ENCODE data around the gene FGF14.

The FGF14 gene

DNA sequence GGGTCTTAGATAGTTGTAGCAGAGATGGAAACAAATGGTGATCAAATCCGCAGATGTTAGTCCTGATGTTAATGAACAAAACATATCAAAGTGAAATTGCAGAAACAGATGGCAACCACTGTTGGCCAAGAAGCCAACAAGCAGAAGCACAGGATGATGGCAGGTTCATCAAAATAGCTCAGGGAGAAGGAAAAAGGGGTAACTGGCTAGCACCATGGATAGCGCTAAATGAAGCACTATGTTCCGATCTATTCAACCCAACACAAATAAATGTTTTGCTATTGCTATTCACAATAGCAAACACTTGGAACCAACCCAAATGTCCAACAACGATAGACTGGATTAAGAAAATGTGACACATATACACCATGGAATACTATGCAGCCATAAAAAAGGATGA is 413.7 kb downstream of the FGF14 start:
- Histone ChIP-seq H3K27me3 (ENCODE audit: control insufficient read depth in 3 of 3, insufficient read depth in 3 of 3, low read depth in 1 of 3, low read length in 3 of 3) (no peaks in the 10 kb centered on the region), H4K91ac (ENCODE audit: low read depth, low read length, poor library complexity) (no peak overlapping the region), H2AK5ac (ENCODE audit: low read depth, low read length) (no peak overlapping the region), H3K23ac (ENCODE audit: low read depth, low read length, poor library complexity) (no peak overlapping the region), H2AFZ (ENCODE audit: low read length) (no peak overlapping the region), H3K9ac (ENCODE audit: low read depth, low read length, poor library complexity) (no peak overlapping the region), H3K4me2 (ENCODE audit: insufficient read depth, low read length, poor library complexity, severe bottlenecking) (no peak overlapping the region), H3K36me3 (replicated peaks in 1 of 2; ENCODE audit: control insufficient read depth in 2 of 2, insufficient read depth in 2 of 2, low read length in 2 of 2) (no peaks in the 10 kb centered on the region), H3K4ac (ENCODE audit: low read length) (no peak overlapping the region), H4K8ac (ENCODE audit: low read depth, low read length) (no peak overlapping the region), H3K18ac (ENCODE audit: low read length) (no peak overlapping the region), H2BK120ac (ENCODE audit: low read depth, low read length) (no peak overlapping the region), H2BK15ac (ENCODE audit: low read length) (no peak overlapping the region), H3K79me1 (ENCODE audit: low read depth, low read length) (no peaks in the 10 kb centered on the region), H2BK5ac (ENCODE audit: low read length) (no peak overlapping the region), H3K4me1 (ENCODE audit: control insufficient read depth in 2 of 2, insufficient read depth in 1 of 2, low read depth in 1 of 2, low read length in 2 of 2) (no peaks in the 10 kb centered on the region), H3K9me3 (replicated peaks in 1 of 2; ENCODE audit: control insufficient read depth in 2 of 2, insufficient read depth in 1 of 2, low read depth in 1 of 2, low read length in 2 of 2) (peaks cover 0 to 2% of the 10 kb centered on the region in 2 donors), H3K14ac (ENCODE audit: low read length) (no peak overlapping the region), H2BK12ac (ENCODE audit: low read length) (no peak overlapping the region), H3K27ac (replicated peaks; ENCODE audit: low read length) (no peak overlapping the region), H3K4me3 (ENCODE audit: low read length in 2 of 2) (no peak overlapping the region)
- no CpG with 5 or more reads among the region's 4 CpGs for WGBS, 2 donors (ENCODE audit: extremely low coverage in 2 of 2, insufficient read length in 2 of 2, insufficient replicate concordance in 1 of 2)
- no peak for DNase-seq (ENCODE audit: low spot score)

GRCh38 chr13:101986316-101986715 is 415.5 kb downstream of the FGF14 start:
- Histone ChIP-seq H2AFZ (ENCODE audit: low read length) (no peak overlapping the region), H2BK5ac (ENCODE audit: low read length) (no peak overlapping the region), H3K9ac (ENCODE audit: low read depth, low read length, poor library complexity) (no peak overlapping the region), H3K4me3 (ENCODE audit: low read length in 2 of 2) (no peak overlapping the region), H3K27ac (replicated peaks; ENCODE audit: low read length) (no peak overlapping the region), H3K23ac (ENCODE audit: low read depth, low read length, poor library complexity) (no peak overlapping the region), H4K8ac (ENCODE audit: low read depth, low read length) (no peak overlapping the region), H2BK12ac (ENCODE audit: low read length) (no peak overlapping the region), H3K79me1 (ENCODE audit: low read depth, low read length) (no peaks in the 10 kb centered on the region), H3K36me3 (replicated peaks in 1 of 2; ENCODE audit: control insufficient read depth in 2 of 2, insufficient read depth in 2 of 2, low read length in 2 of 2) (no peaks in the 10 kb centered on the region), H4K91ac (ENCODE audit: low read depth, low read length, poor library complexity) (no peak overlapping the region), H2AK5ac (ENCODE audit: low read depth, low read length) (no peak overlapping the region), H3K18ac (ENCODE audit: low read length) (no peak overlapping the region), H2BK120ac (ENCODE audit: low read depth, low read length) (no peak overlapping the region), H3K14ac (ENCODE audit: low read length) (no peak overlapping the region), H3K4me1 (ENCODE audit: control insufficient read depth in 2 of 2, insufficient read depth in 1 of 2, low read depth in 1 of 2, low read length in 2 of 2) (peaks cover 0 to 2% of the 10 kb centered on the region in 2 donors), H3K4ac (ENCODE audit: low read length) (no peak overlapping the region), H3K27me3 (ENCODE audit: control insufficient read depth in 3 of 3, insufficient read depth in 3 of 3, low read depth in 1 of 3, low read length in 3 of 3) (no peaks in the 10 kb centered on the region), H3K4me2 (ENCODE audit: insufficient read depth, low read length, poor library complexity, severe bottlenecking) (no peak overlapping the region), H2BK15ac (ENCODE audit: low read length) (no peak overlapping the region), H3K9me3 (replicated peaks in 1 of 2; ENCODE audit: control insufficient read depth in 2 of 2, insufficient read depth in 1 of 2, low read depth in 1 of 2, low read length in 2 of 2) (peaks cover 0 to 2% of the 10 kb centered on the region in 2 donors)
- no peak for DNase-seq (ENCODE audit: low spot score)
- no CpG with 5 or more reads among the region's 2 CpGs for WGBS, 2 donors (ENCODE audit: extremely low coverage in 2 of 2, insufficient read length in 2 of 2, insufficient replicate concordance in 1 of 2)

- Histone ChIP-seq H3K4me2 (ENCODE audit: insufficient read depth, low read length, poor library complexity, severe bottlenecking) (no peak overlapping the region), H3K79me1 (ENCODE audit: low read depth, low read length) (no peaks in the 10 kb centered on the region), H3K27ac (replicated peaks; ENCODE audit: low read length) (no peak overlapping the region), H2BK120ac (ENCODE audit: low read depth, low read length) (no peak overlapping the region), H3K4me1 (ENCODE audit: control insufficient read depth in 2 of 2, insufficient read depth in 1 of 2, low read depth in 1 of 2, low read length in 2 of 2) (peaks cover 0 to 2% of the 10 kb centered on the region in 2 donors), H3K14ac (ENCODE audit: low read length) (no peak overlapping the region), H2AK5ac (ENCODE audit: low read depth, low read length) (no peak overlapping the region), H3K9ac (ENCODE audit: low read depth, low read length, poor library complexity) (no peak overlapping the region), H3K36me3 (replicated peaks in 1 of 2; ENCODE audit: control insufficient read depth in 2 of 2, insufficient read depth in 2 of 2, low read length in 2 of 2) (no peaks in the 10 kb centered on the region), H2BK12ac (ENCODE audit: low read length) (no peak overlapping the region), H3K18ac (ENCODE audit: low read length) (no peak overlapping the region), H3K4me3 (ENCODE audit: low read length in 2 of 2) (no peak overlapping the region), H3K27me3 (ENCODE audit: control insufficient read depth in 3 of 3, insufficient read depth in 3 of 3, low read depth in 1 of 3, low read length in 3 of 3) (no peaks in the 10 kb centered on the region), H2BK15ac (ENCODE audit: low read length) (no peak overlapping the region), H4K91ac (ENCODE audit: low read depth, low read length, poor library complexity) (no peak overlapping the region), H2AFZ (ENCODE audit: low read length) (no peak overlapping the region), H4K8ac (ENCODE audit: low read depth, low read length) (no peak overlapping the region), H2BK5ac (ENCODE audit: low read length) (no peak overlapping the region), H3K9me3 (replicated peaks in 1 of 2; ENCODE audit: control insufficient read depth in 2 of 2, insufficient read depth in 1 of 2, low read depth in 1 of 2, low read length in 2 of 2) (peaks cover 0 to 2% of the 10 kb centered on the region in 2 donors), H3K4ac (ENCODE audit: low read length) (no peak overlapping the region), H3K23ac (ENCODE audit: low read depth, low read length, poor library complexity) (no peak overlapping the region)
- no peak for DNase-seq (ENCODE audit: low spot score)
- WGBS, 2 donors (ENCODE audit: extremely low coverage in 2 of 2, insufficient read length in 2 of 2, insufficient replicate concordance in 1 of 2) = no CpG with 5 or more reads among the region's 3 CpGs
Measured at GRCh38 chr13:101985321-101985720, 416.5 kb downstream of the FGF14 start.

GRCh38 chr13:101982903-101983302 is 418.9 kb downstream of the FGF14 start:
- no peak for DNase-seq (ENCODE audit: low spot score)
- Histone ChIP-seq H3K4me3 (ENCODE audit: low read length in 2 of 2) (no peak overlapping the region), H3K23ac (ENCODE audit: low read depth, low read length, poor library complexity) (no peak overlapping the region)

More at GRCh38 chr13:101982903-101983302, 418.9 kb downstream of the FGF14 start:
- Histone ChIP-seq H2BK120ac (ENCODE audit: low read depth, low read length) (no peak overlapping the region), H2BK5ac (ENCODE audit: low read length) (no peak overlapping the region), H3K14ac (ENCODE audit: low read length) (no peak overlapping the region), H2BK15ac (ENCODE audit: low read length) (no peak overlapping the region), H4K91ac (ENCODE audit: low read depth, low read length, poor library complexity) (no peak overlapping the region), H3K4ac (ENCODE audit: low read length) (no peak overlapping the region), H3K9ac (ENCODE audit: low read depth, low read length, poor library complexity) (no peak overlapping the region), H3K4me1 (ENCODE audit: control insufficient read depth in 2 of 2, insufficient read depth in 1 of 2, low read depth in 1 of 2, low read length in 2 of 2) (peaks cover 0 to 2% of the 10 kb centered on the region in 2 donors), H2BK12ac (ENCODE audit: low read length) (no peak overlapping the region), H3K79me1 (ENCODE audit: low read depth, low read length) (no peaks in the 10 kb centered on the region), H3K27ac (replicated peaks; ENCODE audit: low read length) (no peak overlapping the region), H4K8ac (ENCODE audit: low read depth, low read length) (no peak overlapping the region), H3K18ac (ENCODE audit: low read length) (no peak overlapping the region), H3K27me3 (ENCODE audit: control insufficient read depth in 3 of 3, insufficient read depth in 3 of 3, low read depth in 1 of 3, low read length in 3 of 3) (no peaks in the 10 kb centered on the region), H3K36me3 (replicated peaks in 1 of 2; ENCODE audit: control insufficient read depth in 2 of 2, insufficient read depth in 2 of 2, low read length in 2 of 2) (no peaks in the 10 kb centered on the region), H3K9me3 (replicated peaks in 1 of 2; ENCODE audit: control insufficient read depth in 2 of 2, insufficient read depth in 1 of 2, low read depth in 1 of 2, low read length in 2 of 2) (no peaks in the 10 kb centered on the region), H2AFZ (ENCODE audit: low read length) (no peak overlapping the region), H3K4me2 (ENCODE audit: insufficient read depth, low read length, poor library complexity, severe bottlenecking) (no peak overlapping the region), H2AK5ac (ENCODE audit: low read depth, low read length) (no peak overlapping the region)

Data from neuronal stem cell (in vitro differentiated cells).